Chondrocyte (in vitro differentiated cells): ENCODE measurements around the gene ADORA2A. TPM values are rescaled to one million over a fixed set of nuclear protein-coding genes. Genes with fewer than 3 reads are reported as not detected.

ENCODE experiments used
- DNase-seq: peaks from one replicate; pipeline ENCODE4 v3.0.0; 2021; ENCODE audit warnings: mixed read lengths, low spot score
- H3K27ac Mint-ChIP-seq: one replicate; pipeline ENCODE4 v1.8.0; 2021; ENCODE audit warnings: mild to moderate bottlenecking, moderate library complexity, mixed read lengths; ENCODE audit not compliant: unreplicated experiment
- H3K27me3 Mint-ChIP-seq: 2 replicates; pipeline ENCODE4 v1.8.0; 2021; ENCODE audit warnings: low read depth, mixed read lengths
- H3K36me3 Mint-ChIP-seq: 2 replicates; pipeline ENCODE4 v1.8.0; 2021; ENCODE audit warnings: low read depth, mixed read lengths
- H3K4me1 Mint-ChIP-seq: 2 replicates; pipeline ENCODE4 v1.8.0; 2021; ENCODE audit warnings: low read depth, mild to moderate bottlenecking, mixed read lengths
- H3K4me3 Mint-ChIP-seq: one replicate; pipeline ENCODE4 v1.8.0; 2021; ENCODE audit warnings: mild to moderate bottlenecking, moderate library complexity, mixed read lengths; ENCODE audit not compliant: unreplicated experiment
- H3K9me3 Mint-ChIP-seq: 2 replicates; pipeline ENCODE4 v1.8.0; 2021; ENCODE audit warnings: low read depth, mixed read lengths
- total RNA-seq: library from RNA; stranded (reverse); gene quantifications from 3 replicates; pipeline ENCODE4 v1.2.1, GENCODE V29; 2021
- TF ChIP-seq, protein P1 (sequence below): fragments of 200-600 bp; sonication (generic); IDR thresholded peaks from 2 replicates; pipeline ENCODE4 v1.5.0; 2021; ENCODE audit warnings: antibody characterized with exemption, mild to moderate bottlenecking, moderate library complexity

ADORA2A gene
- total RNA-seq, 1 donor from 2014 or later: 2.3 TPM

DNA sequence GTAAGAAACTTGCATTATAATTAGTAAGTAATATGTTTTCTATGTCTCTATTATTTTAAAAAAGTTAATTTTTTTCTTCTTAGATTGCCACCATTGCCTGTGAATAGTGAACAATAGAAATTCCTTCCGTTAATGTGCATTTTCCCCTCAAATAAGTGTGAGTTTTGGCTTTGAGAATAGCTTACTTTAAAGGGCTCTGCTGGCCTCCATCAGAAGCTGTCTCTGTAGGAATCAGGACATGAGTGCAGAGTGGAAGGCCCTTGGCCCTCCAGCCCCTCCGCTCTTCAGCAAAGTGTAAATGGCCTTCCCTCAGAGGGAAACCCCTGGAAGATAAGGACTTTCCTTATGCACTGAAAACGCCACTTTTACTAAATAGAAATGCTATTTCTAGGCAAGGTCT lies 24.1 kb upstream of the ADORA2A start:
- no peak overlapping the region for H3K4me3 Mint-ChIP-seq
- no peaks in the 10 kb centered on the region for H3K27me3 Mint-ChIP-seq
- no peak for DNase-seq
- no peaks in the 10 kb centered on the region for H3K9me3 Mint-ChIP-seq
- H3K4me1 Mint-ChIP-seq: peaks cover 59% of the 10 kb centered on the region
- peak overlapping the region; percentile 95 for H3K27ac Mint-ChIP-seq
- TF ChIP-seq, protein P1, sequence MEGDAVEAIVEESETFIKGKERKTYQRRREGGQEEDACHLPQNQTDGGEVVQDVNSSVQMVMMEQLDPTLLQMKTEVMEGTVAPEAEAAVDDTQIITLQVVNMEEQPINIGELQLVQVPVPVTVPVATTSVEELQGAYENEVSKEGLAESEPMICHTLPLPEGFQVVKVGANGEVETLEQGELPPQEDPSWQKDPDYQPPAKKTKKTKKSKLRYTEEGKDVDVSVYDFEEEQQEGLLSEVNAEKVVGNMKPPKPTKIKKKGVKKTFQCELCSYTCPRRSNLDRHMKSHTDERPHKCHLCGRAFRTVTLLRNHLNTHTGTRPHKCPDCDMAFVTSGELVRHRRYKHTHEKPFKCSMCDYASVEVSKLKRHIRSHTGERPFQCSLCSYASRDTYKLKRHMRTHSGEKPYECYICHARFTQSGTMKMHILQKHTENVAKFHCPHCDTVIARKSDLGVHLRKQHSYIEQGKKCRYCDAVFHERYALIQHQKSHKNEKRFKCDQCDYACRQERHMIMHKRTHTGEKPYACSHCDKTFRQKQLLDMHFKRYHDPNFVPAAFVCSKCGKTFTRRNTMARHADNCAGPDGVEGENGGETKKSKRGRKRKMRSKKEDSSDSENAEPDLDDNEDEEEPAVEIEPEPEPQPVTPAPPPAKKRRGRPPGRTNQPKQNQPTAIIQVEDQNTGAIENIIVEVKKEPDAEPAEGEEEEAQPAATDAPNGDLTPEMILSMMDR: no peak
- peaks cover 12% of the 10 kb centered on the region for H3K36me3 Mint-ChIP-seq

DNA sequence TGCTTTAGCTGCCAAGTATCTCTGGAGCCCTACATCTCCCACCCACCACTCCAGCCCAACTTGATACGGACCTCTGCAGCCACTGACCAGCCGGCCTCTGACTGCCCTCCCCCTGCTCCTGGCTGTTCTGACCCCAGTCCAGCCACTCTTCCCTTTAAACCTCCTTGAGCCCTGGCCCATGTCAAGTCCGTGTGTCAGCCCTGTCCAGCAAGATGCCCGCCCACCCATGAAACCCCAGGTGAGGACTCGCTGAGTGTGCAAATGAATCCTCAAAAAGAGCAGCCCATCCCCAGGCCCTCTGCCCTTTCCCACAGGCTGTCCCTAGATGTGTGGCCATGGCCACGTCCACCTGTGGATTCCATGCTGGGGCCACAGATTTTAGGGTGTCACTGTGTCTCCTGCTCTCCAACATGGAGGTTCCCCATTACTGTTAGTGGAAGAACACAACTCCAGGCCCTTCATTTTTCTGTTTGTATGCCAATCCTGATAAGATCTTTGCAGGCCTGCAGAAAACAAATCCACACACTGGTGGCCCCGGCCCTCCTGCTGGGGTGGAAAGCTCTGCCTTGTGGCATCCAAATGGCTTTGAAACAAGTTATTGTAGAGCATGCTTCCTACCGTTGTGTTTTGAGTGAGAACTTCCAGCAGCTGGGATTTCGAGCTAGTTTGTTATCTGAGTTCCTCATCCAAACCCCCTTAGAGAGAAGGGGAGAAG lies 22.7 kb upstream of the ADORA2A start:
- DNase-seq: no peak
- H3K27me3 Mint-ChIP-seq: no peaks in the 10 kb centered on the region
- H3K4me3 Mint-ChIP-seq: no peak overlapping the region
- H3K9me3 Mint-ChIP-seq: no peaks in the 10 kb centered on the region
- peaks cover 63% of the 10 kb centered on the region for H3K4me1 Mint-ChIP-seq
- TF ChIP-seq, protein P1: no peak
- H3K27ac Mint-ChIP-seq: peak overlapping the region; percentile 12
- peaks cover 10% of the 10 kb centered on the region for H3K36me3 Mint-ChIP-seq

DNA sequence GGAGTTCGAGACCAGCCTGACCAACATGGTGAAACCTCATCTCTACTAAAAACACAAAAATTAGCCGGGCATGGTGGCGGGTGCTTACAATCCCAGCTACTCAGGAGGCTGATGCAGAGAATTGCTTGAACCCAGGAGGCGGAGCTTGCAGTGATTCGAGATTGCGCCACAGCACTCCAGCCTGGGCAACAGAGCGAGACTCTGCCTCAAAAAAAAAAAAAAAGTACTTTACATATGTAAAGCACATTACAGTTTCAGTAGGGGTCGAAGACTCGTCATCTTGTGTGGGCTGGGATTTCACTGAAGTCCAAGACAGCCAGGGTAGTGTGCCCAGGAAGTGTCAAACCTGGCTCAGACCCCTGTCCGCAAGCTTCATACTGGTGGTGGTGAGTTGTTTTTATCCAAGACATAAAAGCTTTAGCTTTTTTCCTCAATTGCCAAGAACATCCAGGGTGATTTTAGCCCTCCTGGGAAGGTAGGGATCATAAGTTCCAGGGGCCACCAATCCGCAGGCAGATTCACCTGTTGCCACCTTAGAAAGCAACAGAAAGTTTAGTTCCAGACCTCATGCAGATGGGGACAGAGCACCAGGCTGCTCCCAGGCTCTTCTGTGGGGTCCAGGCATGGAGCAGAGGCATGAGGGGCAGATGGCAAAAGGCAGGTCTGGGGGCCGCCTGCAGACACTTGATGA lies 21.6 kb upstream of the ADORA2A start:
- H3K4me1 Mint-ChIP-seq: peaks cover 63% of the 10 kb centered on the region
- peaks cover 10% of the 10 kb centered on the region for H3K36me3 Mint-ChIP-seq

DNA sequence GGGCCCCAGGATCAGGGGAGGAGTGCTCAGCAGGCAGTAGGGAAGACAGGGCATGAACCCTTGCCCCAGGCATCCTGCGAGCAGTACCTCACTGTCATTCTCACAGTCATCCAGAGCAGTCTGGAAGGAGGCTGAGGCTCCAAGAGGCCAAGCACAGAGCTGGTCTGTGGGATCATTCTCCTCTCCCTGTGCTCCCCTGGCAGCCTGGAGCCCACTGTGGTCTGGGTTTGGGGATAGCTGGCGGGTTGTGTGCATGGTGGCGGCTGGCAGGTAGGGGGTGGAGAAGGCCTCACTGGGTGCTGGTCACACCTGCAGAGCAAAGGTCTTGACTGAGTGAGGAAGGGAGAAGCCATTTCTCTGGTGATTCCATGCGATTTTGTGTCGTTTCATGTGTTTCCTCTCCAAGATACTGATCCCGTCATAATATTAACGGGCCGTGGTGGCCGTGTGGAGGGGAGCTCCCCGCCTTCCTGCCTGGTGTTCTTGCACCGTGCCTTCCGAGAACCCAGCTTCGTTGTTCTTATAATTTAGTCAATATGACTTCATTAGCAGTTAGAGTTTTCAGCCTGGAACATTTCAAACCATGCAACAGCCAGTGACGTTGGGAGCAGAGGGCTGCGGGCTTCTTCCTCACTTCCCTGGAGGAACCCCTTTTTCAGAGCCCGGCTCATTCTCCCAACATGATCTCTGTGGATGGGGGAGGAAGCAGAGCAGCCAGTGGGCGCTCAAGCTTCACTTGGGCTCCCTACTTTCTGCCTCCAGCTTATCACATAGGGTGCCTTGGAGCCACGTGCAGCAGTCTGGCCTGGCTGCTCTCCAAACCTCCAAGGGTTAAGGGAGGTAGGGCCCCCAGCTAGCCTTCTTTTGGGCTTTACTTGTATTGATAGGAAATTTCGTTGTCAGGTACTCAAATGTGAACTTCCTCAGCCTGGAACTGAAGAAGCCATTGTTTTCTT lies 20.8 kb upstream of the ADORA2A start:
- H3K27ac Mint-ChIP-seq: peak overlapping the region; percentile 54
- TF ChIP-seq, protein P1: no peak
- H3K27me3 Mint-ChIP-seq: no peaks in the 10 kb centered on the region
- peaks cover 62% of the 10 kb centered on the region for H3K4me1 Mint-ChIP-seq
- no peaks in the 10 kb centered on the region for H3K9me3 Mint-ChIP-seq
- peak overlapping the region; percentile 36 for H3K4me3 Mint-ChIP-seq
- H3K36me3 Mint-ChIP-seq: peaks cover 9% of the 10 kb centered on the region
- no peak for DNase-seq

More for the DNA sequence above, 21.6 kb upstream of the ADORA2A start:
- TF ChIP-seq, protein P1: no peak
- H3K27ac Mint-ChIP-seq: no peak overlapping the region
- no peaks in the 10 kb centered on the region for H3K27me3 Mint-ChIP-seq
- H3K9me3 Mint-ChIP-seq: no peaks in the 10 kb centered on the region
- H3K4me3 Mint-ChIP-seq: no peak overlapping the region
- no peak for DNase-seq

DNA sequence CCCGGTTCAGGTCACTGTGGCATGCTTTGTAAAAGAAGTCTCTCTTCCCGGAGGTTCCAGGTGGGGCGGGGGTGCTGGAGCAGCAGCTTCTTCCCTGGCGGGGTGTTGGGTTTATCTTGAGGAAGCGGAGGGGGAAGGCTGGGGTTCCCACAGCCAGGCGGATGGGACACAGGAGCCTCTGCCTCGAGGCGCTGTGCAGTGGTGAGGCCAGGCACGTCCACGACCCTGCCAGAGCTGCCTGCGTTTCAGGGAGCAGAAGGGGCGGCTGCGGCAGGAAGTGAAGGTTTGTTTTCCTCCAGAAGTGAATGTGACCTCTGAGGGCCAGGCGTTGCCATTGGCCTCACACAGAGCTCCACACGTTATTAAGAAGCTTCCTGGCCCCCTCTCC lies 20.1 kb upstream of the ADORA2A start:
- H3K27ac Mint-ChIP-seq: peak overlapping the region; percentile 54
- peaks cover 59% of the 10 kb centered on the region for H3K4me1 Mint-ChIP-seq
- peak overlapping the region; percentile 36 for H3K4me3 Mint-ChIP-seq

More for the DNA sequence above, 20.1 kb upstream of the ADORA2A start:
- Mint-ChIP-seq H3K36me3 (peaks cover 9% of the 10 kb centered on the region), H3K27me3 (no peaks in the 10 kb centered on the region), H3K9me3 (no peaks in the 10 kb centered on the region)
- no peak for DNase-seq
- TF ChIP-seq, protein P1: no peak
